NCI-H2081 treated with DMSO at 0.1 percent for 48 hours (cell line): ENCODE measurements around the gene VILL.

ENCODE experiments used
- DNase-seq: peaks from one replicate; lab custom pipeline; 2025; lab: John Stamatoyannopoulos, UW

The VILL gene

DNA sequence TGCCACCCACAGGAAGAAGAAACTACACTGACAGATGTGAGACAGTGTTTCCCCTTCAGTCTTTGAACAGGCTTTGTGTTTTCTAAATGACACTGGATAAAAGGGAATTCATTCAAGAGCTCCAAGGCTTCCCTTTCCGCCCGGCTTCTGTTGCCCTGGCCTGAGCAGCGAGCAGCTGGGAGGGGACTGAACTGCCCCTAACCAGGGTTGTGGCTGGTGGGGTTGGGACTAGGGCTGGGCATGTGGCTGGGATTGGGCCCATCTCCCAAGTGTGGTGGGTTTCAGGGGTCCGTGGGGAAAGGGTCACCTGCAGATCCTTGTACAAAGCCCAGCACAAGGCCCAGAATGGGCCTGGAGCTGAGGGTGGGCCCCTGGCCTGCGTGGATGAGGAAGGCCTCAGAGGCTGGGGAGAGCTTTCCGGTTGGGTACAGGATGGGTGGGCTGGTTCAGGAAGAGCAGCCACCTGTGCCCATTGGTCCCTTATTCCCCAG, 10.4 kb downstream of the VILL start:
- DNase-seq = no peak

DNA sequence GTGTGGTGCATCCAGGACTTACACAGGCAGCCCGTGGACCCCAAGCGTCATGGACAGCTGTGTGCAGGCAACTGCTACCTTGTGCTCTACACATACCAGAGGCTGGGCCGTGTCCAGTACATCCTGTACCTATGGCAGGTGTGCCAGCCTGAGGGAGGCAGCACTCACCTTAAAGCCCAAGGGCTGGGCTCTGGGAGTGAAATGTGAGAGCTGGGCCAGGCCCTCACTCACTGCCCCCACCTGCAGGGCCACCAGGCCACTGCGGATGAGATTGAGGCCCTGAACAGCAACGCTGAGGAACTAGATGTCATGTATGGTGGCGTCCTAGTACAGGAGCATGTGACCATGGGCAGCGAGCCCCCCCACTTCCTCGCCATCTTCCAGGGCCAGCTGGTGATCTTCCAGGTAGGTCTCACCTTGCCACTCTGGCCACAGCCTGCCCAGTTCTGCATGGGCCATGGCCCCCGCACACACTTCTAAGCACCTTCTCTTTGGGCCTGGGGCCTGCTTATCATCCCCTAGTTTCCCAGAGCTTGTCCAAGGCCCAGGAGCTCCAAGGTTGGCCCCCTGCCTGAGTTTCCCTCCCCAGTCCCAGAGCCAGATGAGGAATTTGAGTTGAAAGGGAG, 11.0 kb downstream of the VILL start:
- no peak for DNase-seq

DNA sequence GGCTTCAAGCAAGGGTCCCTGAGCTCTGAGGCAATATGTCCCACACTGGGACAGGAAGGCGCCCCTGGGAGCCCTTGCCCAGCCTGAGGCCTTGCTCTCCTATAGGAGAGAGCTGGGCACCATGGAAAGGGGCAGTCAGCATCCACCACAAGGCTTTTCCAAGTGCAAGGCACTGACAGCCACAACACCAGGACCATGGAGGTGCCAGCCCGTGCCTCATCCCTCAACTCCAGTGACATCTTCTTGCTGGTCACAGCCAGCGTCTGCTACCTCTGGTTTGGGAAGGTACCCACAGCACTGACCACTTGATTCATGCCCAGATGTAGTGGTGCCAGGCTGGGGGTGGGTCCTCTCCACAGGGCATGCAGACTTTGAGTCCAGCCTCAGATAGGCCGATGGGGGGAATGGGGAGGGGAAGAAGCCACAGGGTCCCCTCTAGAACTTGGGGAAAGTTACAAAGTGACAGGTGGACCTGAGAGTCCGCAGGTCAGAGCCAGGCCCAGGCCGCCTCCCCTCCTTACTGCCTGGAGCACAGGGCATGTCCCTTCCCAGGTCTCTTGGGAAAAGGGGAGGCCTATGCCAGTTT, 11.8 kb downstream of the VILL start:
- DNase-seq = no peak

DNA sequence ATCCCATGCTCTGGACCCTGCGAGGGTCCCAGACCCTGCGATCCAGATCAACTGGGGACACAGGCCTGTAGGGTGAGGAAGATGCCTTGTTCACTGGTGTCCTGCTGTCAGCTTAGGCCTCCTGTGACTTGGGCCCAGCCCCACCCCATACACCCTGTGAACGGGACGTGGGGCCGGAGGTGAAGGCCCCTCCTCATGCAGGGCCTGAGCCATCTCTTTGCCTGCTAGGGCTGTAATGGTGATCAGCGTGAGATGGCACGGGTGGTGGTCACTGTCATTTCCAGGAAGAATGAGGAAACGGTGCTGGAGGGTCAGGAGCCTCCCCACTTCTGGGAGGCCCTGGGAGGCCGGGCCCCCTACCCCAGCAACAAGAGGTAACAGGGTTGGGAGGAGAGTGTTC, 12.4 kb downstream of the VILL start:
- DNase-seq = no peak

DNA sequence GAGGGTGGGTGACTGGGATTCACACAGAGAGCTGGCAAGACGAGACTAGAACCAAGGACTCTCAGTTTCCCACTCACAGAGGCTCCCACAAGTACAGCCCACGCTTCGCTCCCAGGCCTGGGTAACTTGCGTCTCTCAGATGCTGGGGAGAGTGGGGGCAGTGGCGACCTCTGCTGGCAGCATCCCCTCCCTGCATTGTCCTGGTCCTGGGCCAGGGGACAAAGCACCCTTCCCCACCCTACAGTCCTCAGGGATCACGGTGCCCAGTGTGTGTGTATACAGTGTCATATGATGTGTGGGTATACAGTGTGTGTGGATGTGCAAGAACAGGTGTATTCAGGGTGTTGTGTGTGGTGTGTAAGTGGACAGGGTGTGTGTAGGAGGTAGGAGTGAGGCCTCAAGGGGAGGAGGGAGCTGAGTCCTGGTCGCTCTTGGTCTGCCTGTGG, 12.8 kb downstream of the VILL start:
- no peak for DNase-seq

DNA sequence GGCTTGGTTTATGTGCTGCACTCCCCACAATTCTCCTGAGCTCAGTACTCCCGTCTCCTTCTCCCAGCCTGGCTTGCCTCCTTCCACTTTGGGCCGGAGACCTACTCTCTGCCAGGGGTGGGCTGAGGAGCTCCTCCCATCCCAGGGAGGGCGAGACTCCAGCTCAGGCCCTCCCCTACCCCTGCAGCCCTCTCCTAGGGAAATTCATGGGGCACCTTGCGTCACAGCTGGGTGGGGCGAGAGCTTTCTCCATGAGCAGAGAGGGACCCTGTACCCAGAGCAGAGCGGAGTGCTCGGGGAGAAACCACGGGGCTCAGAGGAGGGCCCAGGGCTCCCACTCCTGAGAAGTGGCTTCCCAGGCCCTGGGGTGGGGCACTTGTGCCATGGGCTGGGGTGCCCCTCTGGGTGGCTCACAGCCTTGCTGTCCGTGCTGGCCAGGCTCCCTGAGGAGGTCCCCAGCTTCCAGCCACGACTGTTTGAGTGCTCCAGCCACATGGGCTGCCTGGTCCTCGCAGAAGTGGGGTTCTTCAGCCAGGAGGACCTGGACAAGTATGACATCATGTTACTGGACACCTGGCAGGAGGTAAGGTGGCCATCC, 13.3 kb downstream of the VILL start:
- DNase-seq = no peak

DNA sequence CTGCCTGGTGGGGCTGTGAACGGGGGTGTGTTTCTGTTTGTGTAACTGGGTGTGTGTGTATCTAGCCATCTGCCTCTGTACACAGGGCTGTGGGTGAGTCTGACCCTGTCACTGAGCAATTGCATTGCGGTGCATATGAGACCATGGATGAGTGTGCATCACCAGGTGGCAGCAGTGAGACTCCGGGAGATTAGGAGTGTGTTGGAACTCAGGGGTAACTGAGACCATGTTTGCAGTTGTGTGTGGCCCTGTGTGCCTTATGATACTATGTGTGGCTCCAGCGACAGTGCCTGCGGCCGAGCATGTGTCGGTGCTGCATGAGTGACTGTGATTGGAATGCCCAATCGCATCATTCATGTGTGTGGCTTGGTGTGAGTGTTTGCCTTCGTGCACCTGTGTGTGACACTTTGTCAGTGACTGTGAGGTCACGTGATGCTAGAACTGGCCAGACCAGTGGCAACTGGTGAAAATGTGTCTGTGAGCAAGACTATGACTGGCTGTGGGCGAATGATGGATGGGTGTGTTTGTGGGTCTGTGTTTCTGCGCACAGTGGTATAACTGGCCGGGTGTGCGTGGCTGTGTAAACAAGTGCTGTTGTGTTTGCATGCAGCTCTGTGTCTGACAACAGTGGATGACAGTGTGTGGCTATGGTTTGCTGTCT, 14.0 kb downstream of the VILL start:
- DNase-seq = no peak

DNA sequence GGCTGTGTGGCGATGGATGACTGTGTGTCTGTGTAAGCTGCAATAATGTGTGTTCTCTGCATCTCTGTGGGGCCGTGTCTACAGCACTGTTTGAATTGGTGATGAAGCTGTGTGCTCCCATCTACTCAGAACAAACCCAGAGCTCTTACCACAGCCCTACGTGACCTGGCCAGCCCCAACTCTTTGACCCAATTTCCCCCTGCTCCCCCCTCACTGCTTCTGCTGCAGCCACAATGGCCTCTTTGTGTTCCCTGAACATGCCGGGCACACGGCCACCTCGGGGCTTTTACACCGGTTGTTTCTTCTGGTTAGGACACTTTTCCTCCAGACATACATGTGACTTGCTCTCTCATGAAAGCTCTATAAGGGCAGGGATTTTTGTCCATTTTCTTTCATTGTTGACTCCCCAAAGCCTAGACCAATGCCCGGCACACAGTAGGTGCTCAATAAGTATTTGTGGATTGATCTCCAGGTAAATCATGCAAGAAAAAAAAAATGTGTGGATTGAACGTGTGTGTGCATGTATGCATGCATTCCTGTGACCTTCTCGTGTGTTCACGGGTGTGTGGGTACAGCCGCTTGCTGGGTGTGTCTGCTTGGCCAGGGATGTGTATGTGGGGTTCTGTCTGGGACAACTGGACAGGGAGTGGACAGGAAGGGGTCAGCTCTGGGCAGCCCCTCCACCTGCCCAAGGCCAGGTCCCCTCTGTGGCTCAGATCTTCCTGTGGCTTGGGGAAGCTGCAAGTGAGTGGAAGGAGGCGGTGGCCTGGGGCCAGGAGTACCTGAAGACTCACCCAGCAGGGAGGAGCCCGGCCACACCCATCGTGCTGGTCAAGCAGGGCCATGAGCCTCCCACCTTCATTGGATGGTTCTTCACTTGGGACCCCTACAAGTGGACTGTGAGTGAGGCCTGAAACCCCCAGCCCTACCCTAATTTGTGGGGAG, 14.8 kb downstream of the VILL start:
- no peak for DNase-seq

DNA sequence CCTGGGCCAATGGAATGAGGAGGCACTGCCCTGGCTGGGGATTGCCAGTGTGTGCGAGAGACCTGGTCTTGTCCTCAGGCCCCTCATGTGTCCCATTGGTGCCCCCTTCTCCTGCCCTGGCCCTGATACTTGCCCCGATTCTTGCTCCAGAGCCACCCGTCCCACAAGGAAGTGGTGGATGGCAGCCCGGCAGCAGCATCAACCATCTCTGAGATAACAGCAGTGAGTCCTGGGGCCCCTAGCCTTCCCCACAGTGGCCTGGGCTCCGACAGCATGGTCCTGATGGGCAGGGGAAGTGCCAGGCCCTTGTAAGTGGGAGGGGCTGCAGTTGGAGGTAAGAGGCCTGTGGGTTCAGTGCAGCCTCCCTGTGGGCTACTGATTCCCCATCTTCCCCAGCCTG, 15.4 kb downstream of the VILL start:
- no peak for DNase-seq

DNA sequence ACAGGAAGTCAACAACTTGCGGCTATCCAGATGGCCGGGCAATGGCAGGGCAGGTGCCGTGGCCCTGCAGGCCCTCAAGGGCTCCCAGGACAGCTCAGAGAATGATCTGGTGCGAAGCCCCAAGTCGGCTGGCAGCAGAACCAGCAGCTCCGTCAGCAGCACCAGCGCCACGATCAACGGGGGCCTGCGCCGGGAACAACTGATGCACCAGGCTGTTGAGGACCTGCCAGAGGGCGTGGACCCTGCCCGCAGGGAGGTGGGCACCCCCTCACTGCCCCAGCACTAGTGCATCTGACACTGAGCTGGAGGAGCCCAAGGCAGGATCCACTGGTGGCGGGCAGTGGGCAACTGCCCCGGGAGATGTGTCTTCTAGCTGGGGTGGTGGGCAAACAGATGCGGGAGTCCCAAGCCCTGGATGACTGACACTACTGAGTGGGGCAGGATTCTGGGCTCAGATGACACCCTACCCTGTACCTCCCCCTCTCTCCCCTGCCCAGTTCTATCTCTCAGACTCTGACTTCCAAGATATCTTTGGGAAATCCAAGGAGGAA, 15.9 kb downstream of the VILL start:
- no peak for DNase-seq

DNA sequence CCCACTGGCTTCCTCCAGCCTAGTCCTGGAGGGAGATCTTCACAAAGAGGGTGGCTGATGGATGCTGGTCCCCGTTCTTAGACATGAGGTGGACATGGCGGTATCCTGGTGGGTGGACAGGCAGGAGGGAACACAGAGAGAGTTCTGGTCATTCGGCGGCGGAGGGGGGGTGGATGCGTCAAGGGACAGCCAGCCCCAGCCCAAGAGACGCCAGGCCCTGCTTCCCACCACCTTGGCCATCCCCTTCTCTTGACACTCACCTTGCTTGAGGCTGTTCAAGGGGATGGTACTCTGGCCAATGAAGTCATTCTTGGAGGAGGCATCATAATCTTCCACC, 17.1 kb downstream of the VILL start:
- no peak for DNase-seq

DNA sequence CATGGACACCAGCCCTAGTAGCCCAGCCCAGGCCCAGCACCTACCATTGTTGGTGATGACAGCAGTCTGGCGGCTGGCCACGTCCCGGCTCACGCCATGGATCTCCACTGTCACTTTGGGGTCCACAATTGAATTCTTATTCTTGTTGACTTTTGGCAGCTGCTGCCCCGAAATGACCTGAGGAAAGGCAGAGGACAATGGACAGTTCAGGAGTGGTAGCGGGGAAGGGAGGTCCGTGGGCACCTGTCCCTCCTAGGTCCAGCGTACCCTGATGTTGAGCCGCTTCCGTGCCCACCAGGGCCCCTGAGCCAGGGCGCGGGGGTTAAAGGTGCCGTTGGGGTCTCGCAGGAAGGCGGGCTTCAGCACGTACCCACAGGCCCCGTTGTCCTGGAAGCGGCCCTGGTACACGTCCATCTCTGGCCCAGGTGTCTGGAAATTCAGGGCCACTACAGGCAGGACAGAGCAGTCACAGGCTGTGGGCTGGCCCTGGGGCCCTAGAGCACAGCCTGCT, 17.7 kb downstream of the VILL start:
- DNase-seq = no peak

DNA sequence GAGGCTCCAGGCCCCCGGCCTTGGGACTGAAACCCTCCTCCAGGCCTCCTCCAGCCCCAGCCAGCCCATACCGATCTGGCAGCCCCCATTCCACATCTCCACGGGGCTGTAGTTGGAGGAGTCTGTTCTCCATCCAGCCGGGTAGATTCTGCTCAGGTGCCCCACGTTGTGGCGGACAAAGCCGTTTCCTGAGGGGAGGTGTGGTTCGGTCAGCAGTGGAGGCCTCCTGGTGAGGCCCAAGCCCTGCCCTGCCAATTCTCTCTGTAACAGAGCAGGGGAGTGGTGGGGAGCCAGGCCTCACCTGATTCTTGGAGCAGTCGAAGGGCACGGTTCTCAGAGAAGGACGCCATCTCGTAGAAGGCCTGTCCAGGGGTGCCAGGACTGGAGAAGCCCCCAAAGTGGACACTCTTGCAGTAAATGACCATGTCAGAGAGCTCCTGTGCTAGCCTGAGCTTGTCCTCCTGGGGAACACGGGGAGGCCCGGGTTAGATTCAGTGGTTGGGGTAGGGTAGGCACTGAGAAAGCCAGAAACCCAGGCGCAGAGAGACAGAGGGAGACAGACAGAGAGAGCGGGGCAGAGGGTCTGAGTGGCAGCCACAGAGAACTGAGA, 18.5 kb downstream of the VILL start:
- DNase-seq = no peak

DNA sequence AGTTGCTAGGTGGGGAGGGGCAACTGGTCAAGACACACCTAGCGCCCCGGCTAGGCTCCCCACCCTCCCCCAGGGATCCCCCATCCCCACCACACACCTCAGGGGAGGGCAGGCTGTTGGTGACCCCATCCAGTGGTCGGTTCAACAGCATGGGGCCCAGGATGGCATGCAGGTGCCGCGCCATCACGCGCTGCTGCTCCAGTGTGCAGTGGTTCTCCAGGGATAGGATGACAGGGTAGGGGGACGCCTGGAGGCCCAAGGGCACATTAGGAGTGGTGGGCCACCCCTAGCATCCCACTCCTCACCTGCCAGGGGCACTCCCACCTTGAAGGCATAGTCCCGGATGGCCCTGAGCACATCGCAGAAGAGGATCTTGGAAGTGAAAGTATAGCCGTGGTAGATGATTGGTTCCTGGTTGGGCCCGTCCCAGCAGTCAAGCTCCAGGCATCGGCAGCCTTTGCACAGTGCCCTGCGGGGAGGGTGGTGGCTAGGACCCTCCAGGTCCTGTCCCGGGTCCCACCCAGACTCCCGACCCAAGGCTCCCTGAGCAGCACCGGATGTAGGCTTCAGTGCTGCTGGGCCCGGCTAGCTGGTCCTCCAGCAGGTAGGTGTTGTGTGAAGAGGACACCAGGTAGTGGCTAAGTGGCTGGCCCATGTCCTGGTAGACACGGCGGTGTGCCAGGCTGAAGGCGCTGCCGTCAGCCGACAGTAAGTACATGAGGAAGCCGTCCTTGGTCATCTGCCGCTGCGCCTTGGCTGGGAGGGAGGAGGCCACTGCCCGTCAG, 19.4 kb downstream of the VILL start:
- DNase-seq = no peak

DNA sequence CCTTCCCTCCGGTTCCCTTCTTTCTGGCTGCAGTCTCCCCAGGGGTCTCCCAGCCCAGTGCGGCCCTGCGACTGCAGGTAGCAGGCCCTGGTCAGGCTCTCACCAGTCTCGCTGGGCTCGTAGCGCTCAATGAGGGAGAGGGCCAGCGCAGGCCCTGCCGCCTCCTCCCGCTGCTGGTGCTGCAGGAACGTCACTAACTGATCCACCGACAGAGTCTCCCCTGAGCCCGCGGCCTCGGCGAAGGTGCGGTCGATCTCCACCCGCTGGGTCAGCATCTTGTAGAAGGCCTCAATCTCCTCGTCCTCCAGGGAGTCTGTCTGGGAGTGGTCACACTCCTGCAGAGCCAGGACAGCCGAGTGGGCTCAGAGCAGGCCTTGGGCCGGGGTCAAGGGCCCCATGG, 20.5 kb downstream of the VILL start:
- no peak for DNase-seq

DNA sequence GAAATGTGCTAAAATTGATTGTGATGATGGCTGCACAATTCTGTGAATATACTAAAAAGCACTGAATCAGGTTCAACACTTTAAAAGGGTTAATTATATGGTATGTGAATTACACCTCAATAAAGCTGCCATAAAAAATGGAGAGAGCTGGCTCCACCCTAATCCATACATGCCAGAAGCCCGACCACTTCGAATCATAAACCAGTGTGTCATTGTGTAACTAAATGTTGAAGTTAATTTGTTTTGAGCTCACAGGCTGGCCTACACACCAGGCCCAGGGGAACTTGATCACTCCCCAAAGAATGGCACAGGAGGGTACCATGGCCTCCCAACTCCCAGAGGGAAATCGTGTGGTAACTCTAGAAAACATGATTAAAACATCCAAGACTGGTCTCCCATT, 24.9 kb downstream of the VILL start:
- DNase-seq = no peak

DNA sequence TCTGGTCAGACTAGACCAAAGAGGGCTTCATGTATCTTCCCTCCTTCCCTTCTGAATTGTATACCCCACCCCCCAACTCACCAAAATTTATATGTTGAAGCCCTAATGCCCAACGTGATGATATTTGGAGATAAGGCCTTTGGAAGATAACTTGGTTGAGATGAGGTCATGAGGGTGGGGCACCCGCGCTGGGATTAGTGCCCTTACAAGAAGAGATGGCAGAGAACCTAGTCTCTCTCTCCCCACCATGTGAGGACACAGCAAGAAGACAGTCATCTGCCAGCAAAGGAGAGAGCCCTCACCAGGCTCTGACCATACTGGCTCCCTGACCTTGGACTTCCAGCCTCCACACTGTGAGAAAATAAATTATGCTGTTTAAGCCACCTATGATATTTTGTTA, 25.4 kb downstream of the VILL start:
- DNase-seq = no peak

DNA sequence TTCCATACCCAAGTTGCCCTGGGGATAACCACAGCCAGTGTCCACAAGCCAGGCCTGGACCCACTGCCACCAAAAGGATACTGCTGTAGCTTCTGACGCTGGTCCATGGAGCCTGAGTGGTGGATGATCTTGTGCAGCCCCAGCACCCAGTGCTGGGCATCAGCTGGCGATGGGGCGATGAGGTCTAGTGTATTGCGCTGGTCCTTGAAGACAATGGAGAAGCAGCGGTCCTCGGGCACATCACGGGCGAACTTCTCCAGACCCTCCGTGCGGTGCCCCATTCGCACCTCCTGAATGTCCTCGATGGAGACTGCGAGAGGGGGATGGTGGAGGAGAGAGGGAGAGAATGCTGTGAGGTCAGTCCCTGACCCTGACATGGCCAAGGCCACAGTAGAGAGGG, 25.8 kb downstream of the VILL start:
- DNase-seq = no peak

DNA sequence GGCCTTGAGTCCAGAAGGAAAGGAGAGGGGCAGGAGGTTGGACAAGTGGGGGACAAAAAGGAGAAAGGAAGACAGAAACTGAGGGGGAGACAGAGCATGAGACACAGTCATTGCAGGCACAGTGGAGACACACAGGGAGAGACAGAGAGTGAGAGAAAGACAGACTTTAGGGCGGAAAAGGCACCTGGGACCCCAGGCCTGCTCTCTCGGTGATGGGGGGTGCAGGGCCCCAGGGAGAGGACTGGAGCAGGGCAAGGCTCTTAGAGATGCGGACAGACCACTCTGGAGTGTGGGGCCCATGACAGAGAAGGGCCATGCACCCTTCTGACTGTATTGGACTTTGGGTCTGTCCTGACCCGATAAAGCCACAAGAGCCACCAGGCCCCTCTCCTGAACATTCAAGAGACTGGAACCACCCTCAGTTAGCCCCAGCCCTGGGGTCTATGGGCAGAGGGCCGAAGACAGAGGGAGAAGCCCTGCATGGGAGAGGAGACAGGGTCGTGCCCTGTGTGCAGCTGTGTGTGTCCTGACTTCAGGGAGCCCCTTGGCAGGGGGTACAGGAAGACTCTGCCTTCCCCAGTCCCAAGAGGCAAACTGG, 26.4 kb downstream of the VILL start:
- no peak for DNase-seq
